ENCODE data around the gene MORN1. TPM values are rescaled to one million over a fixed set of nuclear protein-coding genes. Genes with fewer than 3 reads are reported as not detected.

MORN1 gene
- polyA plus RNA-seq, 2 donors = 3.0 to 5.8 TPM

GRCh38 chr1:2312515-2313301 lies 78.6 kb downstream of the MORN1 start:
- Histone ChIP-seq H3K4me3 (ENCODE audit: low read depth in 1 of 2, low read length in 2 of 2) (no peak overlapping the region), H3K9me3 (ENCODE audit: control insufficient read depth in 2 of 2, insufficient read depth in 1 of 2, low read depth in 1 of 2, low read length in 1 of 2) (no peaks in the 10 kb centered on the region), H3K36me3 (ENCODE audit: control insufficient read depth in 2 of 2, insufficient read depth in 2 of 2, low read length in 1 of 2) (peaks cover 0 to 14% of the 10 kb centered on the region in 2 donors), H3K27ac (ENCODE audit: low read depth in 2 of 2, low read length in 1 of 2) (peak overlapping the region; percentile 78 to 81), H3K4me1 (ENCODE audit: control insufficient read depth in 2 of 2, insufficient read depth in 2 of 2, low read length in 1 of 2) (peaks cover 0 to 15% of the 10 kb centered on the region in 2 donors), H3K27me3 (ENCODE audit: control insufficient read depth in 1 of 2, insufficient read depth in 2 of 2, low read length in 2 of 2) (no peaks in the 10 kb centered on the region)
- 51 to 58% methylated on average over 23 to 24 of the region's 24 CpGs for WGBS, 2 donors

DNA sequence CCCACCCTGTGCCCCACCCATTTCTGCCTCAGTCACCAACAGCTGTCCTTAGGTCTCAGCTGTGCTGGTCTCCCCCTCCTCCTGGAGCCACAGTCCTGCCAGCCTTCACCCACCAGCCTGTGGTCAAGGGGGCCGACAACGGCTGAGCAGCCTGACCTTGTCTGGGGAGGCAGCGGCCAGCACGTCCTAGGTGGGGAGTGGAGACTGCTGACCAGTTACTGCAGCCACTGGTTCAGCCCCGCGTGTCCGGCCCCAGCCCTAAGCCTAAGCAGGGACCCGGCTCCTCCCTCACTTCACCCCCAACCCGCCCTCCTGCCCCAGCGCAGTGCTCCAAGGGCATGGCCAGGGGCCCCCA lies 79.2 kb downstream of the MORN1 start:
- H3K27me3 ChIP-seq (ENCODE audit: control insufficient read depth in 1 of 2, insufficient read depth in 2 of 2, low read length in 2 of 2) = no peaks in the 10 kb centered on the region
- H3K9me3 ChIP-seq (ENCODE audit: control insufficient read depth in 2 of 2, insufficient read depth in 1 of 2, low read depth in 1 of 2, low read length in 1 of 2) = no peaks in the 10 kb centered on the region
- H3K4me3 ChIP-seq (ENCODE audit: low read depth in 1 of 2, low read length in 2 of 2) = no peak overlapping the region
- WGBS, 2 donors = 61 to 63% methylated on average over 10 of the region's 10 CpGs
- peaks cover 3 to 17% of the 10 kb centered on the region in 2 donors for H3K36me3 ChIP-seq (ENCODE audit: control insufficient read depth in 2 of 2, insufficient read depth in 2 of 2, low read length in 1 of 2)
- H3K4me1 ChIP-seq (ENCODE audit: control insufficient read depth in 2 of 2, insufficient read depth in 2 of 2, low read length in 1 of 2) = peaks cover 0 to 15% of the 10 kb centered on the region in 2 donors
- peak overlapping the region; percentile 78 to 81 for H3K27ac ChIP-seq (ENCODE audit: low read depth in 2 of 2, low read length in 1 of 2)

- peaks cover 0 to 15% of the 10 kb centered on the region in 2 donors for H3K4me1 ChIP-seq (ENCODE audit: control insufficient read depth in 2 of 2, insufficient read depth in 2 of 2, low read length in 1 of 2)
- 33 to 37% methylated on average over 21 of the region's 21 CpGs for WGBS, 2 donors
- no peaks in the 10 kb centered on the region for H3K9me3 ChIP-seq (ENCODE audit: control insufficient read depth in 2 of 2, insufficient read depth in 1 of 2, low read depth in 1 of 2, low read length in 1 of 2)
- H3K36me3 ChIP-seq (ENCODE audit: control insufficient read depth in 2 of 2, insufficient read depth in 2 of 2, low read length in 1 of 2) = peaks cover 4 to 23% of the 10 kb centered on the region in 2 donors
- H3K27me3 ChIP-seq (ENCODE audit: control insufficient read depth in 1 of 2, insufficient read depth in 2 of 2, low read length in 2 of 2) = no peaks in the 10 kb centered on the region
- H3K27ac ChIP-seq (ENCODE audit: low read depth in 2 of 2, low read length in 1 of 2) = peak overlapping the region; percentile 70 to 78
- H3K4me3 ChIP-seq (ENCODE audit: low read depth in 1 of 2, low read length in 2 of 2) = no peak overlapping the region
These were observed 79.9 kb downstream of the MORN1 start for GRCh38 chr1:2311184-2312032.

DNA sequence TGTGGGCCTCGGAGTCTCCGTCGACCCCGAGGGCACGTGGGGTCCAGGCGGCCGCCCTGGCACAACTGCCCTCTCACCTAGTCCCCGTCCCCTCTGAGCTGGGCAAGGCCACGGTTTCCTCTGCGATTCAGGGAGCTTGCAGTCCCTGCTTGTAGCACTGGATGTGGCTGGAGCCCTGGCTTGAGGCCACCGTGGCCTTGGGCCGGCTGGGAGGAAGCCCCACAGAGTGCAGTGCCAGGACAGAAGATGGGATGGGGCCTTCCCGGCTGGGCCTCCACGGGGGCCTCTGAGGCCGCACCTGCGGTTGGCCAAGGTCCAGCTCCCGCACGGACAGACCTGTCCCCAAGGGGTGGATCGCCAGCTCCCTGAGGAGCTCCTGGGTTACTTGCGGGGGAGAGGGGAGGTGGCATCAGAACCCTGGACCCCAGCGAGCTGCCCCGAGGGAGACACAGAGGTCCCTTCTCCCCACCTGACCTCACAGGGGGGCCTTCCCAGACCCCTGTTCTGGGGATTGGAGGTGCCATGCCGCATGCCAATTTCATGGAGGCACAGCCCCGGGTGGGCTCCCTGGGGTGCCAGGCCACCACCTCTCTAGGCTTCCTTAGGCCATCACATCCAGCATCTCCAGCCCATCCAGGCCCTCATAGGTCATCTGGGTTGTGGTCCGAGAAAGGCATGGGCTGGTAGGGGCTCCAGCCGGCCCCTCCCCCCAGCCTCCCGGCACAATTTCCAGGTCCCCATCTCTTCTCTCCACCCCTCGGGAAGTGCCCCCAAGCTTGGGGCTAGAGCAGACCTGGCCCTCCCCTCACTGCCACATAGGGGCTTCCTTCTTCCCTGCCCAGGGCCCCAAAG lies 80.8 kb downstream of the MORN1 start:
- Histone ChIP-seq H3K27me3 (ENCODE audit: control insufficient read depth in 1 of 2, insufficient read depth in 2 of 2, low read length in 2 of 2) (no peaks in the 10 kb centered on the region), H3K4me3 (ENCODE audit: low read depth in 1 of 2, low read length in 2 of 2) (no peak overlapping the region), H3K4me1 (ENCODE audit: control insufficient read depth in 2 of 2, insufficient read depth in 2 of 2, low read length in 1 of 2) (peaks cover 0 to 15% of the 10 kb centered on the region in 2 donors), H3K36me3 (ENCODE audit: control insufficient read depth in 2 of 2, insufficient read depth in 2 of 2, low read length in 1 of 2) (peaks cover 4 to 32% of the 10 kb centered on the region in 2 donors), H3K9me3 (ENCODE audit: control insufficient read depth in 2 of 2, insufficient read depth in 1 of 2, low read depth in 1 of 2, low read length in 1 of 2) (no peaks in the 10 kb centered on the region), H3K27ac (ENCODE audit: low read depth in 2 of 2, low read length in 1 of 2) (peak overlapping the region; percentile 59 to 70)
- 67 to 68% methylated on average over 28 of the region's 28 CpGs for WGBS, 2 donors

DNA sequence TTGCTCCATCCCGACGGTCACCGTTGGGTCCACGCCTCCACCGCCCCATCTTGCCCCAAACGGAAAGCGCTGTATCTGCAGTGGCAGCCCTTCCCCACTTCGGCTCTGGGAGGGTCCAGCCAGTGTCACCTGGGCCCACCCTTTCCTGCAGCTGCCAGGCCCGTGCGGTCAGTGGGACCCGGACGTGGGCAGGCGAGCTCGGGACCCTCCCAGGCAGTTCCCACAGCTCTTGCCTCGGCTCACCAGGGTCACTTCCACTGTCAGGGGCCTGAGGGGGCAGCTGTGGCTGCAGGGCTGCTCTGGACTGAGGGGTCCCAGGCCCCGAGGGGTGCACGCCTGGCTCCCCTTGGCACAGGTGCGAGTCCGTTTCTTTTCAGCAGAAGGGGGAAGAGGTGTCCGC lies 82.5 kb downstream of the MORN1 start:
- Histone ChIP-seq H3K4me1 (ENCODE audit: control insufficient read depth in 2 of 2, insufficient read depth in 2 of 2, low read length in 1 of 2) (peaks cover 0 to 15% of the 10 kb centered on the region in 2 donors), H3K4me3 (ENCODE audit: low read depth in 1 of 2, low read length in 2 of 2) (no peak overlapping the region), H3K36me3 (ENCODE audit: control insufficient read depth in 2 of 2, insufficient read depth in 2 of 2, low read length in 1 of 2) (peaks cover 8 to 49% of the 10 kb centered on the region in 2 donors), H3K27ac (ENCODE audit: low read depth in 2 of 2, low read length in 1 of 2) (no peak overlapping the region), H3K27me3 (ENCODE audit: control insufficient read depth in 1 of 2, insufficient read depth in 2 of 2, low read length in 2 of 2) (no peaks in the 10 kb centered on the region), H3K9me3 (ENCODE audit: control insufficient read depth in 2 of 2, insufficient read depth in 1 of 2, low read depth in 1 of 2, low read length in 1 of 2) (no peaks in the 10 kb centered on the region)
- WGBS, 2 donors = 93% methylated on average over 20 of the region's 20 CpGs

GRCh38 chr1:2307972-2308371 lies 83.4 kb downstream of the MORN1 start:
- no peak overlapping the region for H3K27ac ChIP-seq (ENCODE audit: low read depth in 2 of 2, low read length in 1 of 2)
- 80 to 83% methylated on average over 15 of the region's 15 CpGs for WGBS, 2 donors
- H3K36me3 ChIP-seq (ENCODE audit: control insufficient read depth in 2 of 2, insufficient read depth in 2 of 2, low read length in 1 of 2) = peaks cover 8 to 56% of the 10 kb centered on the region in 2 donors
- H3K27me3 ChIP-seq (ENCODE audit: control insufficient read depth in 1 of 2, insufficient read depth in 2 of 2, low read length in 2 of 2) = no peaks in the 10 kb centered on the region
- peaks cover 0 to 14% of the 10 kb centered on the region in 2 donors for H3K4me1 ChIP-seq (ENCODE audit: control insufficient read depth in 2 of 2, insufficient read depth in 2 of 2, low read length in 1 of 2)
- H3K9me3 ChIP-seq (ENCODE audit: control insufficient read depth in 2 of 2, insufficient read depth in 1 of 2, low read depth in 1 of 2, low read length in 1 of 2) = no peaks in the 10 kb centered on the region
- H3K4me3 ChIP-seq (ENCODE audit: low read depth in 1 of 2, low read length in 2 of 2) = no peak overlapping the region

DNA sequence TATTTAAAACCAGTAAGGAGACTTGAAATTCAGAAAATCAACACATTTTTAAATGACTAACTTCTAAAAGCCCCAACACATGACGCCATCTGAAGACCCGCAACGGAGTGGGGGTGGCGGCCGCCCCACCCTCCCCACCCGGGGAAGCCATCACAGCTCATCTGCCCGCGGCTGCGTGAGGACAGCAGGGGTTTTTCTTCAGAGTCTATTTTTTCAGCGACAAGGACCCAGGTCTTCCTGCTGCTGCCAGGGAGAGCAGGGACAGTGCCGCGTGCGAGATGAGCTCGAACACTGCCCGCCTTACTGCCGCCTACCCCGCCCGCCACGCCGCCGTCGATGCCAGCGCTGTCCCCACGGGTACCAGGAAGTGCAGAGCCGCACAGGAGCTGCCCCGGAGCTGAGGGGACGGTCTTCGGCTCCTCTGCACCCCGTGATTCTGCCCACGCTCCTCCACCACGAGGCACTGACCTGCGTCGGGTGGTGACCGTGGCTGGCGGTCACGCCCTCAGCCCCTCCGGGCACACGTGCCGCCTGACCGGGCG lies 84.2 kb downstream of the MORN1 start:
- Histone ChIP-seq H3K4me3 (ENCODE audit: low read depth in 1 of 2, low read length in 2 of 2) (no peak overlapping the region), H3K27ac (ENCODE audit: low read depth in 2 of 2, low read length in 1 of 2) (no peak overlapping the region), H3K27me3 (ENCODE audit: control insufficient read depth in 1 of 2, insufficient read depth in 2 of 2, low read length in 2 of 2) (no peaks in the 10 kb centered on the region), H3K36me3 (ENCODE audit: control insufficient read depth in 2 of 2, insufficient read depth in 2 of 2, low read length in 1 of 2) (peaks cover 8 to 56% of the 10 kb centered on the region in 2 donors), H3K4me1 (ENCODE audit: control insufficient read depth in 2 of 2, insufficient read depth in 2 of 2, low read length in 1 of 2) (peaks cover 0 to 7% of the 10 kb centered on the region in 2 donors), H3K9me3 (ENCODE audit: control insufficient read depth in 2 of 2, insufficient read depth in 1 of 2, low read depth in 1 of 2, low read length in 1 of 2) (no peaks in the 10 kb centered on the region)
- WGBS, 2 donors = 94 to 96% methylated on average over 39 to 41 of the region's 41 CpGs

DNA sequence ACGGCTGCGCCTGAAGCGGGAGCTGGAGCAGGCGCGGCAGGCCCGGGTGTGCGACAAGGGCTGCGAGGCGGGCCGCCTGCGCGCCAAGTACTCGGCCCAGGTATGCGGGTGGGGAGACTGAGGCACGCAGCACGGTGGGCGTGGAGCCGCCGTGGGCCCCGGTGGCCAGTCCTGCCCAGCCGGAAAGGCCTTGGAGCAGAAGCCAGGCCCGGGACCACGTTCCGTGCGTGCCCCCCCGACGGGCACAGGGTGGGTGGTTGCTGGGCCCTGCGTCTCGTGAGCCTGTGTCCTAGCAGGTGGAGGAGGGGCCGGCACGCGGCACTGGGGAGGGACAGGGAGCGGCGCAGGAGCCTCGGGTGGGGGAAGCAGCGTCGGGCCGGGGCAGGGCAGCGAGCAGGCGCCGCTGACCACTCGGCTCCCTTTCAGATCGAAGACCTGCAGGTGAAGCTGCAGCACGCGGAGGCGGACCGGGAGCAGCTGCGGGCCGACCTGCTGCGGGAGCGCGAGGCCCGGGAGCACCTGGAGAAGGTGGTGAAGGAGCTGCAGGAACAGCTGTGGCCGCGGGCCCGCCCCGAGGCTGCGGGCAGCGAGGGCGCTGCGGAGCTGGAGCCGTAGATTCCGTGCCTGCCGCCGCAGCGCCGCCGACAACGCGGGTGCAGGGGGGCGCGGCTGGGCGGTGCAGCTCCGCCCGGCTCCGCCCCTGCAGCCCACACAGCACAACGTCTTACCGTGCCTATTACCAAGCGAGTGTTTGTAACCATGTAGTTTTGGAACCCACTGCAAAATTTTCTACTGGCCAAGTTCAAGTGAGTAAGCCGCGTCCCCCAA lies 85.0 kb downstream of the MORN1 start:
- 88 to 89% methylated on average over 81 of the region's 81 CpGs for WGBS, 2 donors
- Histone ChIP-seq H3K4me1 (ENCODE audit: control insufficient read depth in 2 of 2, insufficient read depth in 2 of 2, low read length in 1 of 2) (peaks cover 0 to 15% of the 10 kb centered on the region in 2 donors), H3K27ac (ENCODE audit: low read depth in 2 of 2, low read length in 1 of 2) (no peak overlapping the region), H3K9me3 (ENCODE audit: control insufficient read depth in 2 of 2, insufficient read depth in 1 of 2, low read depth in 1 of 2, low read length in 1 of 2) (no peaks in the 10 kb centered on the region), H3K36me3 (ENCODE audit: control insufficient read depth in 2 of 2, insufficient read depth in 2 of 2, low read length in 1 of 2) (peaks cover 8 to 56% of the 10 kb centered on the region in 2 donors), H3K4me3 (ENCODE audit: low read depth in 1 of 2, low read length in 2 of 2) (no peak overlapping the region), H3K27me3 (ENCODE audit: control insufficient read depth in 1 of 2, insufficient read depth in 2 of 2, low read length in 2 of 2) (no peaks in the 10 kb centered on the region)

Measured in esophagus (tissue), 2 donors.